ENCODE data around the gene PKN3. TPM values are rescaled to one million over a fixed set of nuclear protein-coding genes. Genes with fewer than 3 reads are reported as not detected.

Gene PKN3
- total RNA-seq, 1 donor from 2014 or later = 4.4 TPM

DNA sequence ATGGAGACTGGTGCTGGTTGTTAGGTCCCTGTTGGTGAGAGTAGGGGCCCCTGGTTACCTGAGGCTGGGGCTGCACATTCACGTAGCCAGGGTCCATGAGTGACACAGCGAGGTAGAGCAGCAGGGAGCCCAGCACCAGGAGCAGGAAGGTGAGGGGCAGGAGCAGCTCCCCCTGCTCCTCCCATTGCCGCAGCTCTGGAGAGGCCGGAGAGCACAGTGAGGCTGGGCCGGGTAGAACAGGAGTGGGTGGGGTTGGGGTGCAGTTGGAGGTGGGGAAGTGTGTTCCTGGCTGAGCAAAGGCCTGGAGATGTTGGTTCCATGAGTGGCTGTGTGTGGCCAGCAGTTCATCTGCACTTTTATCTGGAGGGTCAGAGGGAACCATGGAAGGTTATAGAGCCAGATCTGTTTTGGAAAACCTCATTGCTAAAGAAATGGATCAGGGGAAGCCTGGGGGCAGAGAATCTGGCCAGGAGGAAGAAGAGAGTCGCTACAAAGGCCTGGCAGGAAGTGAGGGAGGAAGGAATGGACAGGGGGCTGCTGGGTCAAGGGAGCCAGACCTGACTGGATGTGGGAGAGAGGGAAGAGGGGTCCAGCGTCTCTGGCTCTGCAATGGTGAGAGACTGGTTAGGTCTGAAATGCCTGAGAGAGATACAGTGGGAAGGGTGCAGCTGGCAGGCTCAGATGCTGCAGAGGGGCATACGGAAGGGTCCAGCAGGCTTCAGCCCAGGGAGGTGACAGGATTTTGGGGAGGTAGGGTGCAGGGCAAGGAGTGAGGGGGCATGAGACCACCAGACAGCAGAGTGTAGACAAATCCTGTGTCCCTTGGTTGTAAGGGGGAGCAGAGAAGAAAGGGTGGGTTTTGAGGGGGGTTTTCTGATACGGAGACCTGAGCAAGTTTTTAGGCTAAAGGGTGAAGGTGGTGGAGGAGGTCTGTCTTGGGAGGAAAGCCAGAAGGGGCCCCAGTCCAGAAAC is 20.4 kb downstream of the PKN3 start:
- H3K4me1 ChIP-seq = peaks cover 8% of the 10 kb centered on the region
- H3K4me1 Mint-ChIP-seq = peaks cover 32% of the 10 kb centered on the region
- peak overlapping the region; percentile 37 for H3K27ac Mint-ChIP-seq
- no peaks in the 10 kb centered on the region for H3K9me3 Mint-ChIP-seq
- peak overlapping the region; percentile 73 for H3K4me3 Mint-ChIP-seq
- H3K27ac ChIP-seq = no peak overlapping the region
- no peaks in the 10 kb centered on the region for H3K27me3 ChIP-seq
- peaks cover 20% of the 10 kb centered on the region for H3F3A ChIP-seq (ENCODE audit: low read depth)
- peaks cover 2% of the 10 kb centered on the region for H3K36me3 Mint-ChIP-seq
- no peak overlapping the region for H2AFZ ChIP-seq (replicated peaks)
- H3K36me3 ChIP-seq = no peaks in the 10 kb centered on the region
- H4K20me1 ChIP-seq (ENCODE audit: low read depth) = no peaks in the 10 kb centered on the region
- peak overlapping the region; percentile 90 for H3K4me3 ChIP-seq
- peaks cover 10% of the 10 kb centered on the region for H3K79me2 ChIP-seq (ENCODE audit: low read depth)
- DNase-seq (ENCODE audit: low spot score) = no peak
- H3K9me3 ChIP-seq (ENCODE audit: low read depth) = no peaks in the 10 kb centered on the region
- peaks cover 8% of the 10 kb centered on the region for H3K27me3 Mint-ChIP-seq (ENCODE audit: insufficient read depth, low read depth)
- H3K4me2 ChIP-seq = peak overlapping the region; percentile 99
- no peak for TF ChIP-seq EZH2phosphoT487 (IDR thresholded peaks at IDR 0.05)
- H3K9ac ChIP-seq = peak overlapping the region; percentile 65

DNA sequence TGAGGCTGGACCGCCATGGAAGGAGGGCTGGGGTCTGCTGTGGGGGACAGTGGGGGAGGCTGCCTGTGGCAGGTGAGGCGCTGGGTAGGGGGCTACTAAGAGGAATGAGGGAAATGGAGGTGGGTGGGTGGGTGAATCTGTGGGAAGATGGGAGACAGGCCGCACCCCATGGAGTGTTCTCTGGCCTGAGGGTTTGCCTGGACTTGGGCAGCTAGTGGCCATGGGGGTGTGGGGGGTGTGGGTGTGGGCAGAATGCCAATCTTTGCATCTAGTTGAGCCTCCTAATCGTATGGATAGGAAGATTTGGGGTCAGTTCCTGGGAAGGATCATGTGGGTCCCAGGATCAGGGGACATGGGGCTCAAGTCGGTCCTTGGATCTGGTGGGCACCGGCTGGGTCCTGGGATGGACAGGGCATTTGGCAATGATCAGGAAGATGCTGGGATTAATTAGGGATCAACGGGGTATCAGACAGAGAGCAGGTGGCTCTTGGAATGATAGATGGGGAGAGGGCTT is 21.1 kb downstream of the PKN3 start:
- peaks cover 8% of the 10 kb centered on the region for H3K4me1 ChIP-seq
- H3K79me2 ChIP-seq (ENCODE audit: low read depth) = peaks cover 10% of the 10 kb centered on the region
- Mint-ChIP-seq H3K36me3 (peaks cover 2% of the 10 kb centered on the region), H3K9me3 (no peaks in the 10 kb centered on the region), H3K27me3 (ENCODE audit: insufficient read depth, low read depth) (peaks cover 9% of the 10 kb centered on the region), H3K27ac (no peak overlapping the region), H3K4me3 (peak overlapping the region; percentile 91), H3K4me1 (peaks cover 34% of the 10 kb centered on the region)
- H3K27me3 ChIP-seq = no peaks in the 10 kb centered on the region
- no peaks in the 10 kb centered on the region for H3K36me3 ChIP-seq
- no peaks in the 10 kb centered on the region for H3K9me3 ChIP-seq (ENCODE audit: low read depth)
- H4K20me1 ChIP-seq (ENCODE audit: low read depth) = no peaks in the 10 kb centered on the region
- no peak overlapping the region for H3K27ac ChIP-seq
- no peak for TF ChIP-seq EZH2 (IDR thresholded peaks at IDR 0.05)
- TF ChIP-seq, protein P1, sequence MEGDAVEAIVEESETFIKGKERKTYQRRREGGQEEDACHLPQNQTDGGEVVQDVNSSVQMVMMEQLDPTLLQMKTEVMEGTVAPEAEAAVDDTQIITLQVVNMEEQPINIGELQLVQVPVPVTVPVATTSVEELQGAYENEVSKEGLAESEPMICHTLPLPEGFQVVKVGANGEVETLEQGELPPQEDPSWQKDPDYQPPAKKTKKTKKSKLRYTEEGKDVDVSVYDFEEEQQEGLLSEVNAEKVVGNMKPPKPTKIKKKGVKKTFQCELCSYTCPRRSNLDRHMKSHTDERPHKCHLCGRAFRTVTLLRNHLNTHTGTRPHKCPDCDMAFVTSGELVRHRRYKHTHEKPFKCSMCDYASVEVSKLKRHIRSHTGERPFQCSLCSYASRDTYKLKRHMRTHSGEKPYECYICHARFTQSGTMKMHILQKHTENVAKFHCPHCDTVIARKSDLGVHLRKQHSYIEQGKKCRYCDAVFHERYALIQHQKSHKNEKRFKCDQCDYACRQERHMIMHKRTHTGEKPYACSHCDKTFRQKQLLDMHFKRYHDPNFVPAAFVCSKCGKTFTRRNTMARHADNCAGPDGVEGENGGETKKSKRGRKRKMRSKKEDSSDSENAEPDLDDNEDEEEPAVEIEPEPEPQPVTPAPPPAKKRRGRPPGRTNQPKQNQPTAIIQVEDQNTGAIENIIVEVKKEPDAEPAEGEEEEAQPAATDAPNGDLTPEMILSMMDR (IDR thresholded peaks at IDR 0.05) = no peak
- no peak for TF ChIP-seq EZH2phosphoT487 (IDR thresholded peaks at IDR 0.05)
- H3K9ac ChIP-seq = peak overlapping the region; percentile 65
- DNase-seq (ENCODE audit: low spot score) = peak; percentile 29
- peak overlapping the region; percentile 99 for H3K4me2 ChIP-seq
- peak overlapping the region; percentile 90 for H3K4me3 ChIP-seq
- peak overlapping the region; percentile 87 for H2AFZ ChIP-seq (replicated peaks)
- H3F3A ChIP-seq (ENCODE audit: low read depth) = peaks cover 20% of the 10 kb centered on the region

GRCh38 chr9:128723866-128724743 is 21.8 kb downstream of the PKN3 start, which contains the start of gene ZDHHC12:
Gene ZDHHC12, minus strand, starts transcription at chr9:128724127. Its CDS starts 34 bp downstream, at chr9:128724093.
- no peaks in the 10 kb centered on the region for H3K27me3 ChIP-seq
- H3K36me3 ChIP-seq = no peaks in the 10 kb centered on the region
- H4K20me1 ChIP-seq (ENCODE audit: low read depth) = no peaks in the 10 kb centered on the region
- DNase-seq (ENCODE audit: low spot score) = peak; percentile 99
- H3K4me1 ChIP-seq = peaks cover 8% of the 10 kb centered on the region
- H3K9me3 ChIP-seq (ENCODE audit: low read depth) = no peaks in the 10 kb centered on the region
- peak within 1 kb of the TSS; percentile 91 for H3K4me3 Mint-ChIP-seq
- H3K9ac ChIP-seq = peak within 1 kb of the TSS; percentile 65
- peak within 1 kb of the TSS; percentile 99 for H3K4me2 ChIP-seq
- peaks cover 9% of the 10 kb centered on the region for H3K27me3 Mint-ChIP-seq (ENCODE audit: insufficient read depth, low read depth)
- peak within 1 kb of the TSS; percentile 87 for H2AFZ ChIP-seq (replicated peaks)
- H3K36me3 Mint-ChIP-seq = peaks cover 2% of the 10 kb centered on the region
- peak within 1 kb of the TSS; percentile 4 for H3K27ac Mint-ChIP-seq
- peaks cover 20% of the 10 kb centered on the region for H3F3A ChIP-seq (ENCODE audit: low read depth)
- H3K27ac ChIP-seq = peak within 1 kb of the TSS; percentile 35
- peaks cover 36% of the 10 kb centered on the region for H3K4me1 Mint-ChIP-seq
- H3K9me3 Mint-ChIP-seq = no peaks in the 10 kb centered on the region
- TF ChIP-seq EZH2 (IDR thresholded peaks at IDR 0.05) = no peak
- TF ChIP-seq, protein P1 (IDR thresholded peaks at IDR 0.05) = no peak
- no peak for TF ChIP-seq EZH2phosphoT487 (IDR thresholded peaks at IDR 0.05)
- peak within 1 kb of the TSS; percentile 90 for H3K4me3 ChIP-seq
- peaks cover 10% of the 10 kb centered on the region for H3K79me2 ChIP-seq (ENCODE audit: low read depth)

Data from neural progenitor cell (in vitro differentiated cells).